ENCODE measurements around the gene MYL4. TPM values are rescaled to one million over a fixed set of nuclear protein-coding genes. Genes with fewer than 3 reads are reported as not detected.
"Not testable (repeated sequence)": the region's sequence is repeated elsewhere in the genome, so short reads cannot be mapped to it uniquely, and the experiment has no call there.

Gene MYL4
- under 1 TPM in 1 of 2 donors, not detected in 1; 0.96 TPM for total RNA-seq
- polyA plus RNA-seq, result 1 to 10 TPM; 2.1 to 3.0 TPM
- long read RNA-seq, donor 1, partial matches to known transcripts, result 0 of 1 reads
- long read RNA-seq, donor 1, other reads (novel, unspliced or antisense), result 1 of 1 reads
- long read RNA-seq, donor 2, result 0 reads

DNA sequence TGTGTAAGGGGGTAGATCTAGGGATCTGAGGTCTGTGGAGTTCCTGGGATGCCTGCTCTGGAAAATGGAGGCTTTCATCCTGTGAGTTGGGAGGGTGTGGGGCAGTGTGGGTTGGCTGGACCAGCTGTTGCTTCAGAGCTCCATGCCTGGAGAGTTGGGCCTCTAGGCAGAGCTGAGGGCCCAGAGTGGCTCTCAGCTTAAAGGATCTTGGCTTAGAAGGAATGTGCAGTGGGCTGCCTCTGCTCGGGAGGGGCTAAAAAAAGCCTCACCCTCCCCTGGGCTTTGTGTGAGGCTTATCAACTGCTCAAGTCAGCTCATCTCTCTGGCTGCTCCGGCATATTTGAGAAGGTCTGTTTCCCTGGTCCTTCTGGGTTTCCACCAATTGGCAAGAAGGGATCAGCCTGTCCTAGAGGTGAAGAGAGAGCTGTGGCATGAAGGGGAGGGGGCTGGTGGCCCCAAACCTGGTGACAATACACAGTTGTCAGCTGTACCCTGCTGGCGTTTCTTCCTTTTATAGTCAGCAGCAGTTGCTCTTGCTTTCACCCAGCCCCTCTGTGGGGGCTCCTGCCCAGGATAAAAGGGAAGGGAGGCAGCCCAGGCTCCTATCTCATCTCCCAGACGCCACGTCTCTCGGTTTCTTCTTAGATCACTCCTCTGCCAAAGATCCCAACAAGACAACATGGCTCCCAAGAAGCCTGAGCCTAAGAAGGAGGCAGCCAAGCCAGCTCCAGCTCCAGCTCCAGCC, at the start of gene MYL4:
Gene MYL4 (plus strand): TSS at position 605 of the 745 bp plus-strand sequence. CDS start 75 bp downstream, at position 680.
- no peaks in the 10 kb centered on the region for H3K4me1 ChIP-seq (ENCODE audit: control insufficient read depth in 1 of 2, insufficient read depth in 2 of 2, low read length in 2 of 2)
- H3K9me3 ChIP-seq (ENCODE audit: control insufficient read depth, low read length), result no peaks in the 10 kb centered on the region
- DNase-seq (no peak), ATAC-seq (ENCODE audit: low FRiP score) (no peak)
- H3K4me3 ChIP-seq (ENCODE audit: low read length in 2 of 2), result no peak within 1 kb of the TSS
- no peaks in the 10 kb centered on the region for H3K27me3 ChIP-seq (ENCODE audit: control insufficient read depth in 1 of 2, insufficient read depth in 2 of 2, low read length in 1 of 2)
- 84 to 88% methylated on average over 6 of the region's 6 CpGs for WGBS, 2 donors
- intact Hi-C loops (cut with DNase I), result no loop called here
- no peaks in the 10 kb centered on the region for H3K36me3 ChIP-seq (ENCODE audit: control insufficient read depth in 1 of 2, insufficient read depth in 2 of 2, low read length in 1 of 2)
- H3K27ac ChIP-seq (ENCODE audit: low read depth in 1 of 2, low read length in 2 of 2), result no peak within 1 kb of the TSS

DNA sequence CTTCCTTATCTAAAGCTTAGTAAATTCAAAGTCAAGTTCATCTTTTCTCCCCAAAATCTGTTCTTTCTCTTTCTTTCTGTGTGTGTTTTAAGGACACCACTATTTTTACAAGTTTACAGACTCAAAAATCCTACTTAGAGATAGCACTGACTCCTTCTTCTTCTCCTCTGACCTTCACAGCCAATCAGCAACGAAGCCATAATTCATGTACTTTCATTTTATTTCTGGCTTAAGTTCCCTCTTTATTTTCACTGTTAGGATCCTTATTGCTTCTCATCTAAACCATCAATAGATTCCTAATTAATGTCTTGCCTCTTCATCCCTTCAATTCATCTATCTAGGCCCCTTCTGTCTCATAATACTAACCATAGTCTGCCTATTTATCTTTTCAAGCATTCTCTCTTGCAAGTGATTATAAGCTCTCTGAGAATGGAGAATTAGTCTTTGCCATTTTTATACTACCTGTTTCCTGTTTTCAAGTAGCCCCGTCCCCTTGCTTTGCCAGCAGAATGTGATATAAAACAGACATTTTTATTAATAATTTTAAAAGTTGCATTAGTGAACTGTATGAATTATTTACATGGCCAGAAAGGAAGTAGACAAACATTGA, 47.0 kb upstream of the MYL4 start:
- WGBS, 2 donors, result 68 to 71% methylated on average over 2 of the region's 2 CpGs
- Histone ChIP-seq H3K4me1 (ENCODE audit: control insufficient read depth in 1 of 2, insufficient read depth in 2 of 2, low read length in 2 of 2) (no peaks in the 10 kb centered on the region), H3K36me3 (ENCODE audit: control insufficient read depth in 1 of 2, insufficient read depth in 2 of 2, low read length in 1 of 2) (peaks cover 0 to 3% of the 10 kb centered on the region in 2 donors), H3K27me3 (ENCODE audit: control insufficient read depth in 1 of 2, insufficient read depth in 2 of 2, low read length in 1 of 2) (no peaks in the 10 kb centered on the region), H3K27ac (ENCODE audit: low read depth in 1 of 2, low read length in 2 of 2) (no peak overlapping the region), H3K4me3 (ENCODE audit: low read length in 2 of 2) (no peak overlapping the region), H3K9me3 (ENCODE audit: control insufficient read depth, low read length) (no peaks in the 10 kb centered on the region)
- intact Hi-C loops (cut with DNase I), result no loop called here
- ATAC-seq (ENCODE audit: low FRiP score) (no peak), DNase-seq (no peak)

DNA sequence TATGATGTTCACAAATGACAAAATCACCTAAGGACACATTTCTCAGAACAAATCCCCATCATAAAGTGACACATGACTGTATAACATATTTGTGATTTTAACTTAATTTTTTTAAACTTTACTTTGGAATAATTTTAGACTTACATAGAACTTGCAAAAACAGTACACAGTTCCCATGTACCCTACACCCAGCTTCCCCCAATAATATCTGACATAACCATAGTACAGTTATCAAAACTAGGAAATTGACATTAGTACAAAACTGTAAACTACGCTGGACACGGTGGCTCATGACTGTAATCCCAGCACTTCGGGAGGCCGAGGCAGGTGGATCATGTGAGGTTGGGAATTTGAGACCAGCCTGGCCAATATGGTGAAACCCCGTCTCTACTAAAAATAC, 44.9 kb upstream of the MYL4 start:
- intact Hi-C loops (cut with DNase I), result no loop called here
- H3K27me3 ChIP-seq (ENCODE audit: control insufficient read depth in 1 of 2, insufficient read depth in 2 of 2, low read length in 1 of 2), result no peaks in the 10 kb centered on the region
- no peak for DNase-seq
- no peak overlapping the region for H3K27ac ChIP-seq (ENCODE audit: low read depth in 1 of 2, low read length in 2 of 2)
- H3K4me3 ChIP-seq (ENCODE audit: low read length in 2 of 2), result no peak overlapping the region
- H3K36me3 ChIP-seq (ENCODE audit: control insufficient read depth in 1 of 2, insufficient read depth in 2 of 2, low read length in 1 of 2), result no peaks in the 10 kb centered on the region
- H3K4me1 ChIP-seq (ENCODE audit: control insufficient read depth in 1 of 2, insufficient read depth in 2 of 2, low read length in 2 of 2), result no peaks in the 10 kb centered on the region
- WGBS, 2 donors, result 97% methylated on average over 5 of the region's 5 CpGs
- ATAC-seq (ENCODE audit: low FRiP score), result no peak
- H3K9me3 ChIP-seq (ENCODE audit: control insufficient read depth, low read length), result no peaks in the 10 kb centered on the region

DNA sequence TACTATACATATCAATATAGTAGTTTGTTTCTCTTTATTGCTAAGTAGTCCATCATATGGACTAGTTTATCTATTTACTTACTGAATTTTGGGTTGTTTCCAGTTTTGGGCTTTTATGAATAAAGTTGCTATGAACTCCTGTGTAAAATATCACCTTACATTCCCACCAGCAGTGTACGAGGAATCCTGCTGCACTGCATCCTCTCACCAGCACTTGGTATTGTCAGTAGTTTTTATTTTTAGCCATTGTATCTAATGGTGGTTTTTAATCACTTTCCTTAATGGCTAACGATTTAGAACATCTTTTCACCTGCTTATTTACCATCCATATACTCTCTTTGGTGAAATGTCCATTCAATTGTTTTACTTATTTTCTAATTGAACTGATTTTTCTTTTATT, 44.0 kb upstream of the MYL4 start:
- H3K27me3 ChIP-seq (ENCODE audit: control insufficient read depth in 1 of 2, insufficient read depth in 2 of 2, low read length in 1 of 2), result no peaks in the 10 kb centered on the region
- no peaks in the 10 kb centered on the region for H3K9me3 ChIP-seq (ENCODE audit: control insufficient read depth, low read length)
- H3K4me1 ChIP-seq (ENCODE audit: control insufficient read depth in 1 of 2, insufficient read depth in 2 of 2, low read length in 2 of 2), result no peaks in the 10 kb centered on the region
- H3K4me3 ChIP-seq (ENCODE audit: low read length in 2 of 2), result no peak overlapping the region
- no peaks in the 10 kb centered on the region for H3K36me3 ChIP-seq (ENCODE audit: control insufficient read depth in 1 of 2, insufficient read depth in 2 of 2, low read length in 1 of 2)
- 90 to 93% methylated on average over 2 of the region's 2 CpGs for whole genome bisulfite sequencing, 2 donors
- no peak for DNase-seq
- intact Hi-C loops (cut with DNase I), result no loop called here
- H3K27ac ChIP-seq (ENCODE audit: low read depth in 1 of 2, low read length in 2 of 2), result no peak overlapping the region
- ATAC-seq (ENCODE audit: low FRiP score), result no peak

DNA sequence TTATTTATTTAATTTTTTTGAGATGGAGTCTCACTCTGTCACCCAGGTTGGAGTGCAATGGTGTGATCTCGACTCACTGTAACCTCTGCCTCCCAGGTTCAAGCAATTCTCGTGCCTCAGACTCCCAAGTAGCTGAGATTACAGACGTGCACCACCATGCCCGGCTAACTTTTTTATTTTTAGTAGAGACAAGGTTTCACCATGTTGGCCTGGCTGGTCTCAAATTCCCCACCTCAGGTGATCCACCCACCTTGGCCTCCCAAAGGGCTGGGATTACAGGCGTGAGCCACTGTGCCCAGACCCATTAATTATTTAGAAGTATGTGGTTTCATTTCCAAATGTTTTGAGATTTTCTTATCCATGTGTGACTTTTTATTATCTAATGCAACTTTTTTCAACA, 42.3 kb upstream of the MYL4 start:
- H3K27me3 ChIP-seq (ENCODE audit: control insufficient read depth in 1 of 2, insufficient read depth in 2 of 2, low read length in 1 of 2); H3K27ac ChIP-seq (ENCODE audit: low read depth in 1 of 2, low read length in 2 of 2); H3K9me3 ChIP-seq (ENCODE audit: control insufficient read depth, low read length); H3K36me3 ChIP-seq (ENCODE audit: control insufficient read depth in 1 of 2, insufficient read depth in 2 of 2, low read length in 1 of 2); H3K4me3 ChIP-seq (ENCODE audit: low read length in 2 of 2); DNase-seq; intact Hi-C loops (cut with DNase I); ATAC-seq (ENCODE audit: low FRiP score); H3K4me1 ChIP-seq (ENCODE audit: control insufficient read depth in 1 of 2, insufficient read depth in 2 of 2, low read length in 2 of 2): not testable (repeated sequence)
- WGBS, 2 donors, result 83 to 87% methylated on average over 5 of the region's 5 CpGs

DNA sequence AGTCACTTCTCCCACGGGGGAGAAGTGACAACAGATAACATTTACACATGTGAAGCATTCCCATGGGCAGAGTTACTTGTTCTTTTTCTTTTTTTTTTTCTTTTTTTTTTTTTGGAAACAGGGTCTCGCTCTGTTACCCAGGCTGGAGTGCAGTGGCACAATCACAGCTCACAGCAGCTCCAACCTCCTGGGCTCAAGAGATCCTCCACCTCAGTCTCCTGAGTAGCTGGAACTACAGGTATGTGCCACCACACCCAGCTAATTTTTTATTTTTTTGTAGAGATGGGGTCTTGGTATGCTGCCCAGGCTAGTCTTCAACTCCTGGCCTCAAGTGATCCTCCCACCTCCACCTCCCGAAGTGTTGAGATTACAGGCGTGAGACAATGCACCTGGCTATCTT, 40.3 kb upstream of the MYL4 start:
- H3K4me1 ChIP-seq (ENCODE audit: control insufficient read depth in 1 of 2, insufficient read depth in 2 of 2, low read length in 2 of 2); H3K9me3 ChIP-seq (ENCODE audit: control insufficient read depth, low read length); DNase-seq; H3K27me3 ChIP-seq (ENCODE audit: control insufficient read depth in 1 of 2, insufficient read depth in 2 of 2, low read length in 1 of 2); H3K27ac ChIP-seq (ENCODE audit: low read depth in 1 of 2, low read length in 2 of 2); ATAC-seq (ENCODE audit: low FRiP score); H3K36me3 ChIP-seq (ENCODE audit: control insufficient read depth in 1 of 2, insufficient read depth in 2 of 2, low read length in 1 of 2); H3K4me3 ChIP-seq (ENCODE audit: low read length in 2 of 2); intact Hi-C loops (cut with DNase I): not testable (repeated sequence)
- 82 to 89% methylated on average over 4 of the region's 4 CpGs for WGBS, 2 donors

DNA sequence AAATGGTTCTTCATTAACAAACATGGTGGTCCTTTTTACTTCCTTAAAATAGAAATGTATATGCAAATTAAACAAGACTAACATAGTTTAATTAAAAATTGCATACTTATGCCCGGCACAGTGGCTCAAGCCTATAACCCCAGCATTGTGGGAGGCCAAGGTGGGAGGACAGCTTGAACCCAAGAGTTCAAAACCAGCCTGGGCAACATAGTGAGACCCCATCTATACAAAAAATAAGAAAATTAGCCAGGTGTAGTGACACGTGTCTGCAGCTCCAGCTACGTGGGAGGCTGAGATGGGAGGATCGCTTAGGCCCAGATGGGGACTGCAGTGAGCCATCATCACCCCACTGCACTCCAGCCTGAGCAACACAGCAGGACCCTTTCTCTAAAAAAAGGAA, 38.4 kb upstream of the MYL4 start:
- ATAC-seq (ENCODE audit: low FRiP score) (no peak), DNase-seq (no peak)
- intact Hi-C loops (cut with DNase I), result no loop called here
- Histone ChIP-seq H3K4me3 (ENCODE audit: low read length in 2 of 2) (no peak overlapping the region), H3K27ac (ENCODE audit: low read depth in 1 of 2, low read length in 2 of 2) (no peak overlapping the region), H3K9me3 (ENCODE audit: control insufficient read depth, low read length) (no peaks in the 10 kb centered on the region), H3K4me1 (ENCODE audit: control insufficient read depth in 1 of 2, insufficient read depth in 2 of 2, low read length in 2 of 2) (no peaks in the 10 kb centered on the region), H3K36me3 (ENCODE audit: control insufficient read depth in 1 of 2, insufficient read depth in 2 of 2, low read length in 1 of 2) (peaks cover 0 to 3% of the 10 kb centered on the region in 2 donors), H3K27me3 (ENCODE audit: control insufficient read depth in 1 of 2, insufficient read depth in 2 of 2, low read length in 1 of 2) (no peaks in the 10 kb centered on the region)
- WGBS, 2 donors, result 93 to 94% methylated on average over 4 of the region's 4 CpGs

DNA sequence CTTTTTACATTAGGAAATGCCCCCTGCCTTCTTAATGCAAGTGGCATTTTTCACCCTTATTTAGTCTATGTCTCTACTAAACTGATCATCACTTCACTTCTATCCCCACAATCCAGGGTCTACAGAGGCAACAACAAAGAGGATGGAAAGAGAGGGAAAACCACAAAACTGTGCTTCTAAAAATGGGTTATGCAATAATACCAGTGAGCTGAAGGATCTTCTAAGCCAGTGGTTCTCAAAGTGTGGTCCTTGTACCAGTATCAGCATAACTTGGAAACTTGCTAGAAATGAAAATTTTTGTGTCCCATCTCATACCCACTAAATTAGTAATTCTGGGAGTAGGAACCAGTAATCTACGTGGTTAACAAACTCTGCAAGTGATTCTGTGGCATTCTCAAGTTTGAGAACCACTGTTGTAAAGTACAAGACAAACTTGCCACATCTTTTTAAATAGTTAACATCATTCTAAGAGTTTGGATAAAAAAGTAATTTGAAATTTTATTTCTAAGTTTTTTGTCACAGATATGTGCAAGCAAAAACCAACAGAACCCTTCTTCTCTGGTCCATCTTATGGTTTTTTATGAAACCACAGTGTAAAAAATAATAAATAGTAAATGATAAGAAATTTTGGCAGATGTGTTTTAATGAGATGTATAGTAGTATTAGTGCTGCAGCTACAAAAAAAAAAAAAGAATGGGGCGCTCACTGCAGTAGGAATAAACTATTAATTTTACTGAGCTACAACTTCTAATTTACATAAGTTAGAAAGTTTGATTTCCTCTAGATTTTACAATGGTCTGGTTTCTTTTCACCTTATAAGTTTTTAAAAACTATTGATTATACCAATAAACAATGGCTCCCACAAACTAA, 36.2 kb upstream of the MYL4 start:
- Histone ChIP-seq H3K4me1 (ENCODE audit: control insufficient read depth in 1 of 2, insufficient read depth in 2 of 2, low read length in 2 of 2) (no peaks in the 10 kb centered on the region), H3K9me3 (ENCODE audit: control insufficient read depth, low read length) (no peaks in the 10 kb centered on the region), H3K27ac (ENCODE audit: low read depth in 1 of 2, low read length in 2 of 2) (no peak overlapping the region), H3K36me3 (ENCODE audit: control insufficient read depth in 1 of 2, insufficient read depth in 2 of 2, low read length in 1 of 2) (peaks cover 0 to 3% of the 10 kb centered on the region in 2 donors), H3K4me3 (ENCODE audit: low read length in 2 of 2) (no peak overlapping the region), H3K27me3 (ENCODE audit: control insufficient read depth in 1 of 2, insufficient read depth in 2 of 2, low read length in 1 of 2) (no peaks in the 10 kb centered on the region)
- DNase-seq, result no peak
- intact Hi-C loops (cut with DNase I), result no loop called here
- no peak for ATAC-seq (ENCODE audit: low FRiP score)
- WGBS, 2 donors, result 88 to 94% methylated on average over 2 of the region's 2 CpGs
